Testis (tissue), 2 donors: ENCODE measurements around the gene PPP2R5D.

Experiments used
- CTCF ChIP-seq, 3 experiments: fragments of 450-650 bp in 2 of 3; fragments of 200-600 bp in 1 of 3; sonication (generic) in 1 of 3; IDR thresholded peaks; one replicate each; pipeline ENCODE4 v1.5.1; 2016 to 2019; ENCODE audit warnings: antibody characterized with exemption in 3 of 3, mild to moderate bottlenecking in 2 of 3, moderate library complexity in 1 of 3
- POLR2A ChIP-seq: fragments of 450-650 bp; IDR thresholded peaks from one replicate; pipeline ENCODE4 v1.6.1; 2017; ENCODE audit warnings: antibody characterized with exemption, mild to moderate bottlenecking, moderate library complexity

DNA sequence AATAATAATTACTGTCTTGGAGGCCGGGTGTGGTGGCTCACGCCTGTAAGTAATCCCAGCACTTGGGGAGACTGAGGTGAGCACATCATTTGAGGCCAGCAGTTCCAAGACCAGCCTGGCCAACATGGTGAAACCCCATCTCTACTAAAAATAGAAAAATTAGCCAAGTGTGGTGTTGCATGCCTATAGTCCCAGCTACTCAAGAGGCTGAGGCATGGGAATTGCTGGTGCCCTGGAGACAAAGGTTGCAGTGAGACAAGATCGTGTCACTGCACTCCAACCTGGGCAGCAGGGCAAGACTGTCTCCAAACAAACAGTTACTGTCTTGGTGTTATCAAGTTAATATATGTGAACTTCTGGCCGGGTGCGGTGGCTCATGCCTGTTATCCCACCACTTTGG, 42.0 kb downstream of the PPP2R5D start:
- TF ChIP-seq POLR2A (no peak), CTCF (IDR thresholded peaks at IDR 0.05) (no peak)
